ENCODE measurements around the gene LIMS2. TPM values are rescaled to one million over a fixed set of nuclear protein-coding genes. Genes with fewer than 3 reads are reported as not detected.

Gene LIMS2
- total and polyA plus RNA-seq, 2 experiments from 2014 or later = 1.6 to 3.5 TPM

- Histone ChIP-seq H3K27me3 (ENCODE audit: insufficient read depth) (no peaks in the 10 kb centered on the region), H3K4me2 (no peak overlapping the region), H3K27ac (ENCODE audit: low read depth) (no peak overlapping the region), H3K79me2 (replicated peaks; ENCODE audit: insufficient read depth) (0 out of 2 replicates have a peak, but pooled peaks cover under 1% of the 10 kb centered on the region), H3K4me1 (ENCODE audit: insufficient read depth) (0 out of 2 replicates have a peak, but pooled peaks cover 3% of the 10 kb centered on the region), H3K36me3 (ENCODE audit: insufficient read depth) (peaks cover 58% of the 10 kb centered on the region), H3K9me2 (ENCODE audit: insufficient read depth) (no peaks in the 10 kb centered on the region), H3F3A (replicated peaks; ENCODE audit: low read depth) (no peaks in the 10 kb centered on the region), H2AFZ (no peak overlapping the region), H3K4me3 (no peak overlapping the region), H4K20me1 (replicated peaks; ENCODE audit: insufficient read depth) (peaks cover 4% of the 10 kb centered on the region; the same call in 1 of the 2 replicates)
- Mint-ChIP-seq H3K27me3 (ENCODE audit: insufficient read depth, low read depth, poor library complexity) (peaks cover 3% of the 10 kb centered on the region), H3K4me1 (no peaks in the 10 kb centered on the region), H3K4me3 (no peak overlapping the region), H3K27ac (no peak overlapping the region), H3K36me3 (ENCODE audit: low read depth) (peaks cover 51% of the 10 kb centered on the region), H3K9me3 (no peaks in the 10 kb centered on the region)
- ATAC-seq (no peak), DNase-seq (ENCODE audit: low spot score) (no peak)
- TF ChIP-seq CTCF (conservative IDR thresholded peaks at IDR 0.05; ENCODE audit: low read depth in 2 of 2) (no peak), ZNF114 (CRISPR knock-in tag; IDR thresholded peaks at IDR 0.05) (no peak), ZNF331 (CRISPR knock-in tag; IDR thresholded peaks at IDR 0.05; ENCODE audit: low read depth) (no peak)
Observed at GRCh38 chr2:127721978-127722355, 46.6 kb upstream of the LIMS2 start.

GRCh38 chr2:127721311-127721977 lies 46.1 kb upstream of the LIMS2 start:
- DNase-seq (ENCODE audit: low spot score) (no peak), ATAC-seq (no peak)
- Histone ChIP-seq H3K79me2 (replicated peaks; ENCODE audit: insufficient read depth) (0 out of 2 replicates have a peak, but pooled peaks cover 2% of the 10 kb centered on the region), H3F3A (replicated peaks; ENCODE audit: low read depth) (no peaks in the 10 kb centered on the region), H3K4me3 (no peak overlapping the region), H3K4me2 (no peak overlapping the region), H2AFZ (no peak overlapping the region), H3K36me3 (ENCODE audit: insufficient read depth) (peaks cover 59% of the 10 kb centered on the region), H4K20me1 (replicated peaks; ENCODE audit: insufficient read depth) (peaks cover 4% of the 10 kb centered on the region; the same call in 1 of the 2 replicates), H3K27me3 (ENCODE audit: insufficient read depth) (no peaks in the 10 kb centered on the region), H3K9me2 (ENCODE audit: insufficient read depth) (no peaks in the 10 kb centered on the region), H3K27ac (ENCODE audit: low read depth) (no peak overlapping the region), H3K4me1 (ENCODE audit: insufficient read depth) (0 out of 2 replicates have a peak, but pooled peaks cover 2% of the 10 kb centered on the region)
- H3K4me1 Mint-ChIP-seq = peaks cover 2% of the 10 kb centered on the region
- peaks cover 3% of the 10 kb centered on the region for H3K27me3 Mint-ChIP-seq (ENCODE audit: insufficient read depth, low read depth, poor library complexity)
- peaks cover 51% of the 10 kb centered on the region for H3K36me3 Mint-ChIP-seq (ENCODE audit: low read depth)
- no peak overlapping the region for H3K27ac Mint-ChIP-seq
- no peaks in the 10 kb centered on the region for H3K9me3 Mint-ChIP-seq
- no peak overlapping the region for H3K4me3 Mint-ChIP-seq
- TF ChIP-seq NANOG (IDR thresholded peaks at IDR 0.05; ENCODE audit: borderline replicate concordance) = no peak
- TF ChIP-seq JUNB (IDR thresholded peaks at IDR 0.05; ENCODE audit: unreplicated experiment) = no peak
- TF ChIP-seq CTCF (conservative IDR thresholded peaks at IDR 0.05; ENCODE audit: low read depth in 2 of 2) = no peak
- TF ChIP-seq STAT1 (IDR thresholded peaks at IDR 0.05; ENCODE audit: unreplicated experiment) = no peak
- no peak for TF ChIP-seq POLR2AphosphoS5 (IDR thresholded peaks at IDR 0.05; ENCODE audit: low read depth)
- no peak for TF ChIP-seq EZH2 (IDR thresholded peaks at IDR 0.05; ENCODE audit: low read depth, unreplicated experiment)
- no peak for TF ChIP-seq CREB1 (CRISPR knock-in tag; IDR thresholded peaks at IDR 0.05; ENCODE audit: low read depth)
- TF ChIP-seq, protein P1, sequence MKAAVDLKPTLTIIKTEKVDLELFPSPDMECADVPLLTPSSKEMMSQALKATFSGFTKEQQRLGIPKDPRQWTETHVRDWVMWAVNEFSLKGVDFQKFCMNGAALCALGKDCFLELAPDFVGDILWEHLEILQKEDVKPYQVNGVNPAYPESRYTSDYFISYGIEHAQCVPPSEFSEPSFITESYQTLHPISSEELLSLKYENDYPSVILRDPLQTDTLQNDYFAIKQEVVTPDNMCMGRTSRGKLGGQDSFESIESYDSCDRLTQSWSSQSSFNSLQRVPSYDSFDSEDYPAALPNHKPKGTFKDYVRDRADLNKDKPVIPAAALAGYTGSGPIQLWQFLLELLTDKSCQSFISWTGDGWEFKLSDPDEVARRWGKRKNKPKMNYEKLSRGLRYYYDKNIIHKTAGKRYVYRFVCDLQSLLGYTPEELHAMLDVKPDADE (IDR thresholded peaks at IDR 0.05) = no peak
